Lower lobe of right lung (tissue), 2 donors: ENCODE measurements around the gene DAGLA. TPM values are rescaled to one million over a fixed set of nuclear protein-coding genes. Genes with fewer than 3 reads are reported as not detected.
A peak's percentile ranks its signal among the peaks of the same experiment; 100 is the strongest.

Experiments
- ATAC-seq, 2 donors: fragments of 200-7000 bp; cut with Tn5 transposase; one replicate each; pipeline ENCODE4 v1.9.1; 2020 to 2022; ENCODE audit warnings: mild to moderate bottlenecking in 2 of 2, moderate library complexity in 2 of 2
- DNase-seq: peaks from one replicate; pipeline ENCODE4 v3.0.0-alpha.2; 2020
- H3K27ac ChIP-seq: fragments of 200-600 bp; one replicate; pipeline ENCODE4 v1.8.0; 2022
- H3K27me3 ChIP-seq: fragments of 200-600 bp; one replicate; pipeline ENCODE4 v1.8.0; 2022; ENCODE audit warnings: low read depth
- H3K36me3 ChIP-seq: fragments of 200-600 bp; one replicate; pipeline ENCODE4 v1.8.0; 2022; ENCODE audit warnings: mild to moderate bottlenecking
- H3K4me1 ChIP-seq: fragments of 200-600 bp; one replicate; pipeline ENCODE4 v1.8.0; 2022
- H3K4me3 ChIP-seq: fragments of 200-600 bp; one replicate; pipeline ENCODE4 v1.8.0; 2022; ENCODE audit warnings: mild to moderate bottlenecking
- H3K9me3 ChIP-seq: fragments of 200-600 bp; one replicate; pipeline ENCODE4 v1.8.0; 2022
- intact Hi-C: fragments of 100-400 bp; cut with DNase I; formaldehyde crosslinking; loops from one replicate; pipeline ENCODE4 v1.11.0; 2022
- total RNA-seq: library from RNA; stranded (reverse); fragmentation: NEBNext Ultra II Directional; extraction: Animal tissue kit (Norgen Biotek cat#: 25700); gene quantifications from one replicate; pipeline ENCODE4 v1.2.1, GENCODE V29; 2021
- TF ChIP-seq, protein P1 (sequence below): fragments of 200-600 bp; IDR thresholded peaks from one replicate; pipeline ENCODE4 v1.8.0; 2022; ENCODE audit warnings: antibody characterized with exemption, mild to moderate bottlenecking
- donor health status: DM: no; HTN: yes; CAD: no; lungs with severe emphysema.

Gene DAGLA
- total RNA-seq, 1 donor from 2014 or later: 7.1 TPM

- no peaks in the 10 kb centered on the region for H3K9me3 ChIP-seq
- TF ChIP-seq, protein P1, sequence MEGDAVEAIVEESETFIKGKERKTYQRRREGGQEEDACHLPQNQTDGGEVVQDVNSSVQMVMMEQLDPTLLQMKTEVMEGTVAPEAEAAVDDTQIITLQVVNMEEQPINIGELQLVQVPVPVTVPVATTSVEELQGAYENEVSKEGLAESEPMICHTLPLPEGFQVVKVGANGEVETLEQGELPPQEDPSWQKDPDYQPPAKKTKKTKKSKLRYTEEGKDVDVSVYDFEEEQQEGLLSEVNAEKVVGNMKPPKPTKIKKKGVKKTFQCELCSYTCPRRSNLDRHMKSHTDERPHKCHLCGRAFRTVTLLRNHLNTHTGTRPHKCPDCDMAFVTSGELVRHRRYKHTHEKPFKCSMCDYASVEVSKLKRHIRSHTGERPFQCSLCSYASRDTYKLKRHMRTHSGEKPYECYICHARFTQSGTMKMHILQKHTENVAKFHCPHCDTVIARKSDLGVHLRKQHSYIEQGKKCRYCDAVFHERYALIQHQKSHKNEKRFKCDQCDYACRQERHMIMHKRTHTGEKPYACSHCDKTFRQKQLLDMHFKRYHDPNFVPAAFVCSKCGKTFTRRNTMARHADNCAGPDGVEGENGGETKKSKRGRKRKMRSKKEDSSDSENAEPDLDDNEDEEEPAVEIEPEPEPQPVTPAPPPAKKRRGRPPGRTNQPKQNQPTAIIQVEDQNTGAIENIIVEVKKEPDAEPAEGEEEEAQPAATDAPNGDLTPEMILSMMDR: no peak
- intact Hi-C loops: no loop called here
- H3K4me3 ChIP-seq: no peak overlapping the region
- H3K27me3 ChIP-seq: no peaks in the 10 kb centered on the region
- no peaks in the 10 kb centered on the region for H3K4me1 ChIP-seq
- DNase-seq (no peak), ATAC-seq (no peak)
- H3K36me3 ChIP-seq: peaks cover 18% of the 10 kb centered on the region
- no peak overlapping the region for H3K27ac ChIP-seq
These were observed 98.9 kb downstream of the DAGLA start for GRCh38 chr11:61778920-61779650.

DNA sequence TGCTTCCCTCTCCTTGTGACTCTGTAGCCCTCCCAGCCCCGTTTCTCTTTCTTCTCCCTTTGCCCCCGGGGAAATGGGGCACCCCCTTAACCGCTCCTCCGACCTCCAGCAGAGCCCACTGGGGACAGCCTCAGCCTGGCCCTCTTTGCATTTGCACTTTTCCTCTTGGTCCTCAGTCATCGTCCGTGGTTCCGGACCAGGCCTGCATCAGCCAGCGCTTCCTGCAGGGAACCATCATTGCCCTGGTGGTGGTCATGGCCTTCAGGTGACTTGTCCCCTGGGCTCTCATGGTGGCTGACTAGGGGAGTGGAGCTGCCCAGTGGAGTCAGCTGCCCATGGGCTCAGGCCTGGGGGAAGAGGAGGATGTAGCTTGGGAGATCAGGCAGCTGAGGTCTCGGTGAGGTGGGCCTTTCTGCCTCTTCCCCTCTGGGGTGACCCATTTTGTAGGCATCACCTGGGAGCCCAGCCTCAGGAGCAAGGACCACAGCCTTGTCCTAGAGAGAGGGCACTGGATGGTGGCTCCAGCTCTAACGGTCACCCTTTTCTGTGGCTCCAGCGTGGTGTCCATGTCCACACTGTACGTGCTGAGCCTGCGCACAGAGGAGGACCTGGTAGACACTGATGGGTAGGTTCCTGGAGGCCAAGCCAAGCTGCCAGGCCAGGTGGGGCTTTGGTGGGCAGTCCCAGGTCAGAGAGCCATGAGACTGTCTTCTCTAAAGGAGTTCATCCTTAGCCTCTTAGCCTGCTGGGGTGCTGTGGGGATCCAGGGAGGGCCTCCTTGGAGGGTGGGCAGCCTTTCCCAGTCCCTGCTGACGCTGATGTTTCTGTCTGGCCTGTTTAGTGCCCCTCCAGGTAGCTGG, 99.7 kb downstream of the DAGLA start:
- no peak overlapping the region for H3K4me3 ChIP-seq
- ATAC-seq (no peak), DNase-seq (no peak)
- H3K4me1 ChIP-seq: no peaks in the 10 kb centered on the region
- H3K36me3 ChIP-seq: peaks cover 27% of the 10 kb centered on the region
- TF ChIP-seq, protein P1: no peak
- no peaks in the 10 kb centered on the region for H3K27me3 ChIP-seq
- H3K9me3 ChIP-seq: no peaks in the 10 kb centered on the region
- intact Hi-C loops: no loop called here
- H3K27ac ChIP-seq: no peak overlapping the region

- no peak overlapping the region for H3K4me3 ChIP-seq
- H3K27ac ChIP-seq: no peak overlapping the region
- H3K27me3 ChIP-seq: no peaks in the 10 kb centered on the region
- H3K4me1 ChIP-seq: no peaks in the 10 kb centered on the region
- TF ChIP-seq, protein P1: no peak
- peaks cover 34% of the 10 kb centered on the region for H3K36me3 ChIP-seq
- no peak for ATAC-seq
- intact Hi-C loops: no loop called here
- DNase-seq: no peak
- no peaks in the 10 kb centered on the region for H3K9me3 ChIP-seq
These were observed 100.5 kb downstream of the DAGLA start for GRCh38 chr11:61780581-61781162.

- Histone ChIP-seq H3K4me3 (no peak overlapping the region), H3K27me3 (no peaks in the 10 kb centered on the region), H3K27ac (no peak overlapping the region), H3K4me1 (no peaks in the 10 kb centered on the region), H3K9me3 (no peaks in the 10 kb centered on the region), H3K36me3 (peaks cover 44% of the 10 kb centered on the region)
- TF ChIP-seq, protein P1: no peak
- ATAC-seq: no peak
- peak; percentile 35 for DNase-seq
- intact Hi-C loops: no loop called here
These were observed 101.4 kb downstream of the DAGLA start for GRCh38 chr11:61781585-61781984.

- TF ChIP-seq, protein P1: no peak
- H3K36me3 ChIP-seq: peaks cover 51% of the 10 kb centered on the region
- no peak overlapping the region for H3K27ac ChIP-seq
- no peak overlapping the region for H3K4me3 ChIP-seq
- no peaks in the 10 kb centered on the region for H3K9me3 ChIP-seq
- intact Hi-C loops: no loop called here
- no peaks in the 10 kb centered on the region for H3K4me1 ChIP-seq
- no peak for ATAC-seq
- DNase-seq: no peak
- H3K27me3 ChIP-seq: no peaks in the 10 kb centered on the region
These were observed 102.1 kb downstream of the DAGLA start for GRCh38 chr11:61782299-61782698.
